ENCODE data around the gene SLC44A2. TPM values are rescaled to one million over a fixed set of nuclear protein-coding genes. Genes with fewer than 3 reads are reported as not detected.

Gene SLC44A2
- total RNA-seq, 1 experiment from 2014 or later: 239 TPM

DNA sequence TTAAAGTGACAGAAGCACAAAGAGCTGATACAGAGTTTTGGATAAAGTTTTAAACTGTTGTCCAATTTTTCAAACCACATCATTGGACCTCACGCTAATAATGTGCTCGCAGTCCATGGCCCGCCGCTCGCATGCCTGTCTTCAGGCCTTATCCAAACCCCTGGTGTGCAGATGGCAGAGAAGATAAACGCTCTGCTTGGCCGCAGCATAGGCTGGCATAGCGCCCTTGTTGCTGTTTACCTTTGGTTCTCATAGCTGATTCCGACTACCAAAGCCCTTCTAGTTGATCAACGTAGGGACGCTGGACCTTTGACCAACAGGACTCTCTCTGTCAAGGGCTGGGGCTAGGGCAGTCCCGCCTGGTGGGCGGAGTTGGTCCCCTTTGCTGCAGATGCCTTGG is 52.4 kb downstream of the SLC44A2 start:
- H3K4me3 ChIP-seq: no peak overlapping the region
- ChIA-PET POLR2A (ENCODE audit: unreplicated experiment) (no interaction called here), CTCF (no interaction called here)
- peaks cover 72% of the 10 kb centered on the region for H3K36me3 ChIP-seq (ENCODE audit: low read depth)
- peaks cover 94% of the 10 kb centered on the region for H4K20me1 ChIP-seq (ENCODE audit: insufficient read depth)
- no peak overlapping the region for H2AFZ ChIP-seq
- H3F3A ChIP-seq (ENCODE audit: insufficient read depth, low read depth): peaks cover 77% of the 10 kb centered on the region
- H3K4me1 ChIP-seq (replicated peaks; ENCODE audit: insufficient read depth): no peaks in the 10 kb centered on the region
- H3K79me2 ChIP-seq (ENCODE audit: low read depth): peaks cover 79% of the 10 kb centered on the region
- H3K27me3 ChIP-seq (ENCODE audit: insufficient read depth, low read depth): no peaks in the 10 kb centered on the region
- BruUV-seq (replicated peaks): no TSS peak
- no peaks in the 10 kb centered on the region for H3K9me2 ChIP-seq (ENCODE audit: insufficient read depth)
- TF ChIP-seq EZH2 (IDR thresholded peaks at IDR 0.05; ENCODE audit: low read depth): no peak
- TF ChIP-seq, protein P1, sequence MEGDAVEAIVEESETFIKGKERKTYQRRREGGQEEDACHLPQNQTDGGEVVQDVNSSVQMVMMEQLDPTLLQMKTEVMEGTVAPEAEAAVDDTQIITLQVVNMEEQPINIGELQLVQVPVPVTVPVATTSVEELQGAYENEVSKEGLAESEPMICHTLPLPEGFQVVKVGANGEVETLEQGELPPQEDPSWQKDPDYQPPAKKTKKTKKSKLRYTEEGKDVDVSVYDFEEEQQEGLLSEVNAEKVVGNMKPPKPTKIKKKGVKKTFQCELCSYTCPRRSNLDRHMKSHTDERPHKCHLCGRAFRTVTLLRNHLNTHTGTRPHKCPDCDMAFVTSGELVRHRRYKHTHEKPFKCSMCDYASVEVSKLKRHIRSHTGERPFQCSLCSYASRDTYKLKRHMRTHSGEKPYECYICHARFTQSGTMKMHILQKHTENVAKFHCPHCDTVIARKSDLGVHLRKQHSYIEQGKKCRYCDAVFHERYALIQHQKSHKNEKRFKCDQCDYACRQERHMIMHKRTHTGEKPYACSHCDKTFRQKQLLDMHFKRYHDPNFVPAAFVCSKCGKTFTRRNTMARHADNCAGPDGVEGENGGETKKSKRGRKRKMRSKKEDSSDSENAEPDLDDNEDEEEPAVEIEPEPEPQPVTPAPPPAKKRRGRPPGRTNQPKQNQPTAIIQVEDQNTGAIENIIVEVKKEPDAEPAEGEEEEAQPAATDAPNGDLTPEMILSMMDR (conservative IDR thresholded peaks at IDR 0.05): no peak
- intact Hi-C loops (cut with micrococcal nuclease; ENCODE audit: unreplicated experiment): no loop called here
- H3K9me3 ChIP-seq (ENCODE audit: insufficient read depth, low read depth): no peaks in the 10 kb centered on the region
- no peak overlapping the region for H3K27ac ChIP-seq
- no peak overlapping the region for H3K4me2 ChIP-seq
- DNase-seq: no peak

DNA sequence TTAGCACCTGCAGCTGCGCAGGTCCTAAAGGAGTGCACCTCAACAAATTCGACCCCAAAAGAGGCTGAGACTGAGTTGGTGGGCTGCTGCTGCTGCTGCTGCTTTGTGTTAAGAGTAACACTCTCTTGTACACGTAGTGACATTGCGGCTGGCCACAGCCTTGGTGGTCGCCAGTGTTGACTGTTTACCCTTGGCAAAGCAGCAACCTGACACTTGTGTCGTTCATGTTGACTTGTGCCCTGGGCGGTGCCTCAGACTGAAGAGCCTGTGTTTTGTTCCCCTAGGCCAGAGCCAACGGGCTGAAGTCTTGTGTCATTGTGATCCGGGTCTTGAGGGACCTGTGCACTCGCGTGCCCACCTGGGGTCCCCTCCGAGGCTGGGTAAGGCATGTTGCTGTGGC is 53.5 kb downstream of the SLC44A2 start:
- Histone ChIP-seq H3K4me1 (replicated peaks; ENCODE audit: insufficient read depth) (no peaks in the 10 kb centered on the region), H3K27ac (no peak overlapping the region), H3K4me3 (no peak overlapping the region), H3K36me3 (ENCODE audit: low read depth) (peaks cover 71% of the 10 kb centered on the region), H4K20me1 (ENCODE audit: insufficient read depth) (peaks cover 92% of the 10 kb centered on the region), H3K9me2 (ENCODE audit: insufficient read depth) (no peaks in the 10 kb centered on the region), H3K4me2 (no peak overlapping the region), H2AFZ (no peak overlapping the region), H3K9me3 (ENCODE audit: insufficient read depth, low read depth) (no peaks in the 10 kb centered on the region), H3F3A (ENCODE audit: insufficient read depth, low read depth) (peaks cover 76% of the 10 kb centered on the region), H3K27me3 (ENCODE audit: insufficient read depth, low read depth) (no peaks in the 10 kb centered on the region), H3K79me2 (ENCODE audit: low read depth) (peaks cover 69% of the 10 kb centered on the region)
- CTCF ChIA-PET: no interaction called here
- intact Hi-C loops (cut with micrococcal nuclease; ENCODE audit: unreplicated experiment): no loop called here
- TF ChIP-seq, protein P1 (conservative IDR thresholded peaks at IDR 0.05): no peak
- TF ChIP-seq EZH2 (IDR thresholded peaks at IDR 0.05; ENCODE audit: low read depth): no peak
- no peak for DNase-seq
- POLR2A ChIA-PET (ENCODE audit: unreplicated experiment): no interaction called here
- BruUV-seq (replicated peaks): no TSS peak

DNA sequence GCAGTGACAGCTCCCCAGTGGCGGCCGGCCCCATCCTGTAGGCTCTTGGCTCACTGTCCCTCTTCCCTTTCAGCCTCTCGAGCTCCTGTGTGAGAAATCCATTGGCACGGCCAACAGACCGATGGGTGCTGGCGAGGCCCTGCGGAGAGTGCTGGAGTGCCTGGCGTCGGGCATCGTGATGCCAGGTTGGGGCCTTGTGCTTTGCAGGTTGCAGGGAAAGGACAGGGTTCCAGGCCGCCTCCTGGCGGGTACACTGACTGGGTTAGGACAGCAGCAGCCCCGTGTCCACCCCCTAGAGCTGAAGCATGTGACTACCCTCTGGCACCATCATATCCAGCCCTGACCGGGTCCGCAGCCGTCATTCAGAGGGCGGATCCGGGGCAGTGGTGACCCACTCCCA is 54.4 kb downstream of the SLC44A2 start:
- Histone ChIP-seq H3K36me3 (ENCODE audit: low read depth) (peaks cover 77% of the 10 kb centered on the region), H3K79me2 (ENCODE audit: low read depth) (peaks cover 60% of the 10 kb centered on the region), H3K9me2 (ENCODE audit: insufficient read depth) (no peaks in the 10 kb centered on the region), H3F3A (ENCODE audit: insufficient read depth, low read depth) (peaks cover 70% of the 10 kb centered on the region), H4K20me1 (ENCODE audit: insufficient read depth) (peaks cover 91% of the 10 kb centered on the region), H3K4me2 (no peak overlapping the region), H3K27ac (no peak overlapping the region), H2AFZ (no peak overlapping the region), H3K4me1 (replicated peaks; ENCODE audit: insufficient read depth) (no peaks in the 10 kb centered on the region), H3K27me3 (ENCODE audit: insufficient read depth, low read depth) (no peaks in the 10 kb centered on the region), H3K4me3 (no peak overlapping the region), H3K9me3 (ENCODE audit: insufficient read depth, low read depth) (no peaks in the 10 kb centered on the region)
- DNase-seq: no peak
- ChIA-PET POLR2A (ENCODE audit: unreplicated experiment) (no interaction called here), CTCF (interaction anchor here (0.6 kb wide), 1 partner anchor 156 kb away, joined by 3 read pairs; no protein-coding TSS in a partner anchor)
- TF ChIP-seq EZH2 (IDR thresholded peaks at IDR 0.05; ENCODE audit: low read depth): no peak
- TF ChIP-seq, protein P1 (conservative IDR thresholded peaks at IDR 0.05): no peak
- intact Hi-C loops (cut with micrococcal nuclease; ENCODE audit: unreplicated experiment): no loop called here
- BruUV-seq (replicated peaks): no TSS peak
